GM20000 (cell line): ENCODE data around the gene PIK3C2G.

Source experiments
- DNase-seq: peaks from one replicate; pipeline ENCODE4 v3.0.0; 2012; ENCODE audit warnings: low spot score
- TF ChIP-seq, protein P1 (sequence below): IDR thresholded peaks from 2 replicates; pipeline ENCODE4 v1.5.1; 2012; ENCODE audit warnings: mild to moderate bottlenecking, control low read depth; ENCODE audit errors: extremely low read depth, missing control alignments

Gene PIK3C2G

DNA sequence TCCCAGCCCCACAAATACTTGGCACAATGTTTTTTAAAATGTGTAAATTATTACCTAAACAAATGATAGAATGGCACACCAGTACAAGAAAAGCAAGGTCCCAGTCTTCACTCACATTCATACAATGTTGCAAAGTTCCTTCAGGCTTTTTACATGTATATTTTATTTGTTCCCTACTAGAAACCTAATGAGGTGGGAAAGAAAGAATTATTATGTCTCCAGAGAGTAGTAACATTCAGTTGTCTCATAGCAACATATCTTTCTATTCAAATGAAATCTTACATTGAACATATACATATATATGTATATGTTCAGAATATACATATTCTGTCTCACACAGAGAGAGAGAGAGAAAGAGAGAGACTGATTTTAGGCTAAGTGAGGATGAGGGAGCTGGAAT is 391.3 kb downstream of the PIK3C2G start:
- no peak for DNase-seq
- TF ChIP-seq, protein P1, sequence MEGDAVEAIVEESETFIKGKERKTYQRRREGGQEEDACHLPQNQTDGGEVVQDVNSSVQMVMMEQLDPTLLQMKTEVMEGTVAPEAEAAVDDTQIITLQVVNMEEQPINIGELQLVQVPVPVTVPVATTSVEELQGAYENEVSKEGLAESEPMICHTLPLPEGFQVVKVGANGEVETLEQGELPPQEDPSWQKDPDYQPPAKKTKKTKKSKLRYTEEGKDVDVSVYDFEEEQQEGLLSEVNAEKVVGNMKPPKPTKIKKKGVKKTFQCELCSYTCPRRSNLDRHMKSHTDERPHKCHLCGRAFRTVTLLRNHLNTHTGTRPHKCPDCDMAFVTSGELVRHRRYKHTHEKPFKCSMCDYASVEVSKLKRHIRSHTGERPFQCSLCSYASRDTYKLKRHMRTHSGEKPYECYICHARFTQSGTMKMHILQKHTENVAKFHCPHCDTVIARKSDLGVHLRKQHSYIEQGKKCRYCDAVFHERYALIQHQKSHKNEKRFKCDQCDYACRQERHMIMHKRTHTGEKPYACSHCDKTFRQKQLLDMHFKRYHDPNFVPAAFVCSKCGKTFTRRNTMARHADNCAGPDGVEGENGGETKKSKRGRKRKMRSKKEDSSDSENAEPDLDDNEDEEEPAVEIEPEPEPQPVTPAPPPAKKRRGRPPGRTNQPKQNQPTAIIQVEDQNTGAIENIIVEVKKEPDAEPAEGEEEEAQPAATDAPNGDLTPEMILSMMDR: no peak

DNA sequence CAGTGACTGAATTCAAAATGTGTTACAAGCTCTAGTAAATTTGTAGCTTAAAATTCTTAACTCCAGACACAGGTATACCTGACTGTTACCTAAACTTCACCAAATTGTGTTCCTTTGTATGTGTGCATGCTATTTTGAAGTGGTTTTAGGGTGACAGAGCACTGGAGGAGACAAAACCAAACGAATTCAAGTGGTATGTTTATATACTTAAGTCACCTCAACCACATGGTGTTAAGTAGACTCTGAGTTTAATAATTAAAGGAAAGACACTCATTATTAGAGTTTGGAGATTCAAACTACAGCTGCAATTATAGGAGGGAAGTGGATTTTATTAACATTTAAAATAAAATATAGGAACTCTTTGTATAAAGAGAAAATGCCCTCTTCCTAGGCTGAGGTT is 392.1 kb downstream of the PIK3C2G start:
- DNase-seq: no peak

DNA sequence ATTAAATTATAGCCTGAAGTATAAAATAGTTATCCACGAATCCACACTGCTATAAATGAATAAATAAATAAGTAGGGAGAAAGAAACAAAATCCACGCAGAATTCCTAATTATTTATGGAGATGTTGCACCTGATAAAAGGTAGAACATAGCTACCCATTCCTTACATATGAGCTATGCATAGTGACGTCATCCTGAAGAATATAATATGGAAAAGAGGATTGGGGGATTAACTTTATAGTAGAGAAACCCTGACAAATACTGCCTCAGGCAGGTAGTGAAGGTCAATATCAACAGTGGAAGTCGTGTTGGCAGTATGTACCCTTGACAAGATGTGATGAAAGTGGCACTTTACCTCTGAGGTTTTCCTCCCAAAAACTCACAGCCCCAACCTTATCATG is 394.0 kb downstream of the PIK3C2G start:
- DNase-seq: no peak
- TF ChIP-seq, protein P1: no peak

More for the DNA sequence above, 392.1 kb downstream of the PIK3C2G start:
- TF ChIP-seq, protein P1: no peak

DNA sequence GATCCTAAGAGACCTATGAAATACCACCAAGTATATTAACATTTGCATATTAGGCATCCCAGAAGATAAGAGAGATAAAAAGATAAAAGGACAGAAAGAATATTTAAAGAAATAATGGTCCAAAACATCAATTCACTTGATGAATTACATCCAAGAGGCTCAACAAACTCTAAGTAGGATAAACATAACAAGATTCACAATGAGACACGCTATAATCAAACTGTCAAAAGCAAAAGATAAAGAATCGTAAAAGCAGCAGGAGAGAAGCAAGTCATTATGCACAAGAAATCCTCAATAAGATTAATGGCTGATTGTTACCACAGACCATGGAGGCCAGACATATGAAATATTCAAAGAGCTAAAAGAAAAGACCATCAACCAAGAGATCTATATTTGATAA is 396.9 kb downstream of the PIK3C2G start:
- DNase-seq: no peak
- TF ChIP-seq, protein P1: no peak

DNA sequence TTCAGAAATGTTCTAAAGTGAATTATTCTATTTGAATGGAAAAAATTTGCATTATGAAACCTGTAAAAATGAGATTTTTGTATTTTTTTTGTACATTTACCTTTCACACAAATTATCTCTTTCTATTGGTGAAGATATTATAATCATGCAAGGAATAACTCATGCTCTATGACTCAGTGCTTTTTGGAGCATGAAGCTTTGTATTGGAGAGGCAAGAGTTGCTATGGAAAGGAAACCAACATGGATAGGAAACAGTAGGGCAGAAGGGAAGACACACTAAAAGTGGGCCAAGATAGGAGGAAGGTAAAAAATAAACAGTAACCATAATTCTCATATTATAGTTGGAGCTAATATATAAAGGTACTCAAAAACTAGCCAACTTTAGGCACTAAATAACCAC is 397.5 kb downstream of the PIK3C2G start:
- TF ChIP-seq, protein P1: no peak
- no peak for DNase-seq

DNA sequence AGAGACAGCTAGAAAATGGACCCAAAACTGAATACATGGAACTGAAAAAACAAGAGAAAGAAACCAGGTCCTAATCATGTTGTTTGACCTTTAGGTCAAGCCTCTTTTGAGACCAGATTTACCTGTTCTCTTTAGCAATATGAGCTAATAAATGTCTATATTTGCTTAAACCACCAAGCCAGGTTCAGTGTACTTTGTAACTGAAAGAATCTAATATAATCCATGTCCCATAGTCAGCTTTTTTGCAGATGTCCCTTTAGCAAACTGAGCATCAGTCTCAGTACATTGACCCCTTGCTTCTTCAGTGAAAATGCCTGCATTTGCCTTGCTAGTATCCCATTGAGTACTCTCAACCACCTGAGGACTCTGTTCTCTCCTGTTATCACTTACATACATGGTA is 414.8 kb downstream of the PIK3C2G start:
- TF ChIP-seq, protein P1: no peak
- DNase-seq: no peak

DNA sequence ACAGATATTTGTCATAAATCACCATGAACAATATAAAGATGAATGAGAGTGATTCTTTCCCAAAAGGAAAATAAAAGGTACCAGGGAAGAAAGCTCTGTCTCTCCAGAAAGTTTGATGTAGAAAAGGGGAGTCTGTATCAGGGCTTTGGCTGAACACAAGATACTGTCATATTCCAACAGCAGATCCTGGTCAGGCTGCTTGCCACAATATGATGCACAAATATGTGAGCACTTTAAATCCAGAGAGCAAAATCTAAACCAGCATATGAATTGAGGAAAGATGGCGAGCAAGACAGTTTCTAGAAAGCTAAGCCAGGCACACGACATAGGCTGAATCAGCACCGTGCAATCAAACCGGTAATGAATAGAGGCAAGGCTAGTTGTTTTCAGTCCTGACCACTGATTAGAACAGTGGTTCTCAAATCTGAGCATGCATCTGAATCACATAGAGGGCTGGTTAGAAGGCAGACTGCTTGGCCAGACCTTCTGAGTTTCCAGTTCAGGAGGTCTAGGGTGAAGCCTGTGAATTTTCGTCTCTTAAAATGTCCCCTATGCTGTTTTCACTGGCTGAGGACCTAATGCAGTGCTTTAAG is 415.8 kb downstream of the PIK3C2G start:
- TF ChIP-seq, protein P1: no peak
- no peak for DNase-seq
